T-helper 1 cell treated with Interleukin-12 subunit alpha and Interleukin-12 subunit beta and Interleukin-4 antibody, amounts not matched to agents 30 μg/mL and 1 μg/mL, for 36 hours (primary cell): ENCODE results near the gene FXYD2.
A peak's percentile ranks its signal among the peaks of the same experiment; 100 is the strongest.

Experiments used
- H3K27ac Mint-ChIP-seq: one replicate; pipeline ENCODE4 v1.8.0; 2021; ENCODE audit warnings: mild to moderate bottlenecking, mixed read lengths
- H3K27me3 Mint-ChIP-seq: one replicate; pipeline ENCODE4 v1.8.0; 2021; ENCODE audit warnings: low read depth, mixed read lengths
- H3K36me3 Mint-ChIP-seq: one replicate; pipeline ENCODE4 v1.8.0; 2021; ENCODE audit warnings: low read depth, mixed read lengths
- H3K4me1 Mint-ChIP-seq: one replicate; pipeline ENCODE4 v1.8.0; 2021; ENCODE audit warnings: low read depth, mixed read lengths
- H3K4me3 Mint-ChIP-seq: one replicate; pipeline ENCODE4 v1.8.0; 2021; ENCODE audit warnings: mild to moderate bottlenecking, moderate library complexity, mixed read lengths
- H3K9me3 Mint-ChIP-seq: one replicate; pipeline ENCODE4 v1.8.0; 2021; ENCODE audit warnings: mixed read lengths

FXYD2 gene

GRCh38 chr11:117843666-117844484, 19.3 kb upstream of the FXYD2 start:
- Mint-ChIP-seq H3K36me3 (no peaks in the 10 kb centered on the region), H3K4me3 (no peak overlapping the region), H3K9me3 (no peaks in the 10 kb centered on the region), H3K27me3 (peaks cover 28% of the 10 kb centered on the region), H3K4me1 (no peaks in the 10 kb centered on the region), H3K27ac (no peak overlapping the region)

DNA sequence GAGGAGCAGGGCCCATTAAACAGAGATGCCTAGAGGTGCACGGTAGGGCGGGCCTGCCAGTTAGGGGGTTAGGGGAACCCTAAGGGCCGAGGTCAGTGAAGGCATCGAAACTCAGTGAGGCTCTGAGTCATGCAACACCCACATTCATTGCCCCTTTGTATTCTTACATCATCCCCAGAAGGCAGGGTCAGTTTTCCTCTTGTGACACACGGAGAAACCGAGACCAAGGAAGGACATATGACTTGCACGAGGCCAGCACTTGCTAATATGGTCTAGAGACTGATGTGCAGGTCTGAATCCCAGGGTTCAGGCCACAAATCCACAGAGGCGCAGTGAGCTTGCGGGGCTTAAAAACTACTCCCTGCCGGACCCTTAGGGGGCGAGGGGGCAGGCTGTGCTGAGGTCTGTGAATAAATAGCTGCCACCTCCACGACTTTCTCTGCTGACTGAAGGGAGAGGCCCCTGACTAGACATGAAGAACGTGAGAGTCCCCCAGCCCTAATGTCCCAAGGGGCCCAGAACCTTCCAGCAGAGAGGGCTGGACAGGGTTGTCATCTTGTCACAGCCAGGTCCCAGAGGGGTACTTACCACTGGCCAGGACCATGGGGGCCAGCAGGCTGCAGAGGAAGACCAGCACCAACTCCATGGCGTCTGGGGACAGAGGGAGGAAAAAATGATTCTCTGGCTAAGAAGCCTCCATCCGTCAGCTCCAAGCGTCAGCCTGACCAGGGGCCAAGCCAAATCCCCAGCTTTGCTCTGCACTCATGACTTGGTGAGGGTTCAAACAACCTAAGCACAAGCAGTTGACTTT, 17.8 kb upstream of the FXYD2 start:
- H3K36me3 Mint-ChIP-seq: no peaks in the 10 kb centered on the region
- H3K9me3 Mint-ChIP-seq: no peaks in the 10 kb centered on the region
- peaks cover 30% of the 10 kb centered on the region for H3K27me3 Mint-ChIP-seq
- H3K4me1 Mint-ChIP-seq: peaks cover 5% of the 10 kb centered on the region
- no peak overlapping the region for H3K27ac Mint-ChIP-seq
- H3K4me3 Mint-ChIP-seq: no peak overlapping the region

- Mint-ChIP-seq H3K27me3 (peaks cover 32% of the 10 kb centered on the region), H3K9me3 (no peaks in the 10 kb centered on the region), H3K36me3 (no peaks in the 10 kb centered on the region), H3K4me3 (no peak overlapping the region), H3K4me1 (peaks cover 5% of the 10 kb centered on the region), H3K27ac (no peak overlapping the region)
Measured at GRCh38 chr11:117841551-117842031, 17.0 kb upstream of the FXYD2 start.

DNA sequence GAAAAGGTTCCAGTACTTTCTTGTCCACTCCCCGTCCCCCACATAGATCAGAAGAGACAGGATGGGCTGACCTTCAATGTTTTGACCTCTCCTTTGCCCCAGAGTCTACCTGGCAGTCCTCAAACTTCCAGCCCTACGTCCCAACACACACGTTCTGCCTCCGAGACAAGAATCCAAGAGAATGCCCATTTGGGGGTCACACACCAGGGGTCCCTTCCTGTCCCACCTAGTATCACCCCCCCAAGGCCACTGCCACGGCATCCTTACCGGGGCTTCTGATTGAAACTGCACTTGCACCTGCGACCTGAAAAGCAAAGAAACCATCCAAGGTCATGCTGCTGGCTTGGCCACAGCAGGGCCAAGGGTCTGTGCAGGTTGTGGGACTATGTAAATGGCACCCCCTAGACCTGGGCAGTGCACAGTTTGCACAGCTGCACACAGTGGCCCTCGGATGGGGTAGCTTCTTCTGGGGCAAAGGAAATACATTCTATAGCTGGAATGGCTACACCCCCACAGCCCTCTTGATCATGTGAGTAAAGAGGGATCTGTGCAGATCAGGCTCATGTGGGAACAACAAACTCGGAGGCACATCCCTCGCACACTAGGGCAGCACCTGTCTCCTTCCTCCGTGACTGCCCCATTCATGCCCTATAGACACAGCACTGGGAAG, 16.5 kb upstream of the FXYD2 start:
- no peak overlapping the region for H3K4me3 Mint-ChIP-seq
- H3K4me1 Mint-ChIP-seq: peaks cover 6% of the 10 kb centered on the region
- H3K9me3 Mint-ChIP-seq: no peaks in the 10 kb centered on the region
- H3K27me3 Mint-ChIP-seq: peaks cover 33% of the 10 kb centered on the region
- no peak overlapping the region for H3K27ac Mint-ChIP-seq
- no peaks in the 10 kb centered on the region for H3K36me3 Mint-ChIP-seq

GRCh38 chr11:117839936-117840813, 15.6 kb upstream of the FXYD2 start:
- Mint-ChIP-seq H3K27ac (no peak overlapping the region), H3K36me3 (no peaks in the 10 kb centered on the region), H3K4me3 (no peak overlapping the region), H3K9me3 (no peaks in the 10 kb centered on the region), H3K4me1 (peaks cover 6% of the 10 kb centered on the region), H3K27me3 (peaks cover 32% of the 10 kb centered on the region)

DNA sequence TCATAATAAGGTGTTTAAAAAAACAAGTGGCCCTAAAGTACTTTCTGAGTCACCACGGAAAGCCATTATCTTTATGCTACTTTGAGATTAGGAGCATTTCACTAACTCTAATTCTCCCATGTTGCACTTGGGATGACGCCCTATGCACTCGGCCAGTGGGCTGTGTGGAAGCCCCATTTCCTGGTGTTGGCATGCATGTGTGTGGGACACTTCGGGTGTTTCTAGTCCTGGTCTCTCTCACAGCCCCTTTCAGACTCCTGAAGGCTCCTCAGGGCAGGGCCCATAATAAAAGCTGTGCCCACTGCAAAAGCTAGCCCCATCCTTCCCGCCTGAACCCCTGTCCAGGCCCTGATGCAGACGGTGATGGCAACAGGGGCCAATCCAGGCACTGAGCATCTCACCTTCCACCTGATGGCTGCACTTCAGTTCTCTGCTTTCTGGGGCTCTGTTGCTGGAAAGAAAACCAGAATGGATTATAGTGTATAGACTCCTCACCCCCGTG, 14.9 kb upstream of the FXYD2 start:
- Mint-ChIP-seq H3K27ac (no peak overlapping the region), H3K4me1 (peaks cover 6% of the 10 kb centered on the region), H3K4me3 (no peak overlapping the region), H3K27me3 (peaks cover 32% of the 10 kb centered on the region), H3K9me3 (no peaks in the 10 kb centered on the region), H3K36me3 (no peaks in the 10 kb centered on the region)

DNA sequence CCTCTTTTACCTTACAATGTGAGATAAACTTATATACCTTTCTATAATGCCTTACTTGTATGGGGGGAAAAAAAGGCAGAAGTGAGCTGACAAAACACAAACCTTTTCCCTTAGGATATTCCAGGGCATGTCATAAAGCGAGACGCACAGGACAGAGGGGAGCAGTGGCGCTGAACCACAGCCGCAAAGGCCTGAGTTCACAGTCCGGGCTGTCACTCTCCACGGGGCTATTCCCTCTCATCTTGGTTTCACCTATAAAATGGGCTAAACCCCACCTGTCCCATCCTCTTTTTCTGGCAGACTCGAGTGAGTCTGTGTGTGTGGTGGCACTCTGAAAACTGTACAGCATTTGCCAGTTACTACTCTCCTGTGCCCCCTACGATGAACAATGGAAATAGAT, 14.4 kb upstream of the FXYD2 start:
- Mint-ChIP-seq H3K4me3 (no peak overlapping the region), H3K27me3 (peaks cover 32% of the 10 kb centered on the region), H3K36me3 (no peaks in the 10 kb centered on the region), H3K4me1 (peaks cover 6% of the 10 kb centered on the region), H3K27ac (no peak overlapping the region), H3K9me3 (no peaks in the 10 kb centered on the region)

- H3K27ac Mint-ChIP-seq: no peak overlapping the region
- no peaks in the 10 kb centered on the region for H3K9me3 Mint-ChIP-seq
- H3K36me3 Mint-ChIP-seq: no peaks in the 10 kb centered on the region
- peaks cover 6% of the 10 kb centered on the region for H3K4me1 Mint-ChIP-seq
- peaks cover 32% of the 10 kb centered on the region for H3K27me3 Mint-ChIP-seq
- H3K4me3 Mint-ChIP-seq: no peak overlapping the region
Measured at GRCh38 chr11:117837791-117838190, 13.2 kb upstream of the FXYD2 start.

DNA sequence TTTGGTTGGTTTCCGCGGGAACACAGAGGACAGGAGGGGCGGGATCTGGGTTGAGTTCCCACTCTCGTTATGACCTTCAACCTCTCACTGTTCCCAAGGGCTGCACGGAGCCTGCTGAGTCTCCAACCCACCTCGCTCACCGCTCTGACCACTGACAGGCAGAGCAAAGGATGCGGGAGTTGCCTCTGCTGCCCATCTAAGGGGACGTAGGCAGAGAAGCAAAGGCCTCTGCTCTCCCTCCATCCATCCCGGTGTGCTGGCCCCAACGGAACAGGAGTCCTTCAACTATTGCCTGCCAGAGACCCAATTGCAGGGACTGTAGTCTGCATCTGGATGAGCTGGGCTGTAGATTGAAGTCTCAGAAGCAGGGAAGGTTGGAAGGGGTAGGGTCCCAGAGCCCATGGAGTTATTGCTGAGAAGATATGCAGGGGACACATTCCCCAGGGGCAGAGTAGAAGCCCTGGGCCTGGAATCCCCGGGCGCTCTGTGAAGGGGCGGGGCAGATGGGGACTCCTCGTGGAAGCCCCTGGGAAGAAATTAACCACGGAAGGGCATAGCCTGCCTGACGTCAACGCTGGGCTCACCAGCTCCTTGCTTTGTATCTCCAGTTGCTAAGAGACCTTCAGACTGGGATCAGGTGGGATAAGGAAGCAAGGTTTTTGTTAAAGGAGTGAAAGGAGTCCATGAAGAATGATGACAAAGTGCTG, 12.7 kb upstream of the FXYD2 start:
- Mint-ChIP-seq H3K4me1 (peaks cover 11% of the 10 kb centered on the region), H3K9me3 (no peaks in the 10 kb centered on the region), H3K4me3 (no peak overlapping the region), H3K36me3 (no peaks in the 10 kb centered on the region), H3K27me3 (peaks cover 32% of the 10 kb centered on the region), H3K27ac (no peak overlapping the region)

DNA sequence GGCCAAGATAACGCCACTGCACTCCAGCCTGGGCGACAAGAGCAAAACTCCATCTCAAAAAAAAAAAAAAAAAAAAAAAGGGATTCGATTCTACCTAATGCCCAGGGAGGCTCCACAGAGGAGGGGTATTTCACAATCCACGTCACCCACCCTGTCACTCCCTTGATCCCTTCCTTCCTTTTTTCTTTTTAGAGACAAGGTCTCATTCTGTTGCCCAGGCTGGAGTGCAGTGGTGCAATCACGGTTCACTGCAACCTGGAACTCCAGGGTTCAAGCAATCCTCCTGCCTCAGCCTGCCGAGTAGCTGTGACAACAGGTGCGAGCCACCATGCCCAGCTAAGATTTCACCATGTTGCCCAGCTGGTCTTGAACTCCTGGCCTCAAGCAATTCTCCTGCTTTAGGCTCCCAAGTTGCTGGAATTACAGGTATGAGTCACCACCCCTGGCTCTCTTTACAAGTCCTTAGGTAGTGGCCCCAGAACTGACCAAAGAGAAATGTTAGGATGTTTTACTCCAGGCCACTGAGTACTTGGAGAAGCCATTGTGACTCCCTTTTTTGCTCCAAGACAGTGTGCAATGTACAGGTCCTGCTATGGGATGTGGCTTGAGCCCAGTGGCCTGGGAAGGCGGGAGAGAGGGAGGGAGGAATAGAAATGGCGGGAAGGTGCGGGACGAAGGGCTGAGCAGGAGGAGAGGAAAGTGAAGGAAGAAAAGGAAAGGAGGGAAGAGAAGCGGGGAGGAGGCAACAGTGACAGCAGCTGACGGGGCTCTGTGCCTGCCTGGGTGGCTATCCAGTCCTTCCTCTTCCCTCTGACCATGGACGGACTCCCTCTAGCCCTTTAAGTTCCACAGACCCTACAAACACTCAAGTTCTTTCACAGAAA, 11.8 kb upstream of the FXYD2 start:
- no peaks in the 10 kb centered on the region for H3K36me3 Mint-ChIP-seq
- no peak overlapping the region for H3K4me3 Mint-ChIP-seq
- H3K9me3 Mint-ChIP-seq: no peaks in the 10 kb centered on the region
- peaks cover 14% of the 10 kb centered on the region for H3K4me1 Mint-ChIP-seq
- peaks cover 29% of the 10 kb centered on the region for H3K27me3 Mint-ChIP-seq
- peak overlapping the region; percentile 72 for H3K27ac Mint-ChIP-seq

DNA sequence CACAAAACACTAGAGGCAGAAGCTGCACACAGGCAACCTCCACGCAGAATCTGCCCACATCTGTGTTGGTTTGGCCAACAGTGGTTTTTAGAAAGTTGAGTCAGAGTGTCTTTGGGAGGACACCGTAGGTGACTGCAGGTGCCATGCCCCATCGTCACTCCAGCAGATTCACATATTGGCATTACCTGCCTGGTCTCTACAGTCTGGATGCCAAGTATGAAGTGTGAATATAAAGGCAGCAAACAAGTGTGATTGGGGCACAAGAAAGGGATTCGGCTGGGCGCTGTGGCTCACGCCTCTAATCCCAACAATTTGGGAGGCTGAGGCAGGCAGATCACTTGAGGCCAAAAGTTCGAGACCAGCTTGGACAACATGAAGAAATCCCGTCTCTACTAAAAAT, 11.0 kb upstream of the FXYD2 start:
- H3K4me3 Mint-ChIP-seq: no peak overlapping the region
- H3K4me1 Mint-ChIP-seq: peaks cover 21% of the 10 kb centered on the region
- no peaks in the 10 kb centered on the region for H3K9me3 Mint-ChIP-seq
- H3K36me3 Mint-ChIP-seq: no peaks in the 10 kb centered on the region
- peaks cover 29% of the 10 kb centered on the region for H3K27me3 Mint-ChIP-seq
- H3K27ac Mint-ChIP-seq: no peak overlapping the region

DNA sequence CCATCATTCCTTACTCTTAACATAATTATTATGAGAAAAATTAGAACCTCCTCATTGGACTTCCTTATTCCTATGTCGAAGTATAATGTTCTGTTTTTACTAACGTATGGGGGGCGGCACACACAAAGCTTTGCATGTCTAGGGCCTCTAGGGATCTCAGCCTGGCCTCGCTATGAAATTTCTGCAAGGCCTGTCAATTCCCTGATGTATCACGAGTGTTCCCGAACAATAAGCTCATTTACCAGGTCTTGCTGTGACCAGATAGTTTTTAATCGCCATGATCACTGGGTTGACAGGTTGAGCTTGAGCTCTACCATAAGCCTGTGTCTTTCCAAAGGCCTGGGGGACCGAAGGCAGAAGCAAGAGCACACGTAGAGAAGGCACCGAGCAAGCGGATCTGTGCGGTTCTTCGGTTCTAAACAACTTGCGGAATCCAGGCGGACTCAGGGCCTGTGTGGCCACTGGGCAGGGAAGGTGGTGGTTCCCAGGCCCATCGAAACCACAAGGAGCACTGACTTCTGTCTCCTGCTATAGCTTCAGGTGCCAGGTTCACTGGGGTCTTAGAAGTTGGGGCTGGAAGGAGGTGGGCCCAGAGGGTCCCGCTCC, 10.4 kb upstream of the FXYD2 start:
- Mint-ChIP-seq H3K36me3 (no peaks in the 10 kb centered on the region), H3K4me1 (peaks cover 26% of the 10 kb centered on the region), H3K27ac (no peak overlapping the region), H3K27me3 (peaks cover 29% of the 10 kb centered on the region), H3K9me3 (no peaks in the 10 kb centered on the region), H3K4me3 (no peak overlapping the region)
